HG03196 (cell line): Measurements from ENCODE around the gene MARCHF5.
"Not testable (repeated sequence)": the region's sequence is repeated elsewhere in the genome, so short reads cannot be mapped to it uniquely, and the experiment has no call there.

ENCODE experiments used
- ATAC-seq: cut with Tn5 transposase; IDR thresholded peaks from one replicate; pipeline ENCODE4 v1.9.1; 2021; ENCODE audit not compliant: unreplicated experiment

Gene MARCHF5

DNA sequence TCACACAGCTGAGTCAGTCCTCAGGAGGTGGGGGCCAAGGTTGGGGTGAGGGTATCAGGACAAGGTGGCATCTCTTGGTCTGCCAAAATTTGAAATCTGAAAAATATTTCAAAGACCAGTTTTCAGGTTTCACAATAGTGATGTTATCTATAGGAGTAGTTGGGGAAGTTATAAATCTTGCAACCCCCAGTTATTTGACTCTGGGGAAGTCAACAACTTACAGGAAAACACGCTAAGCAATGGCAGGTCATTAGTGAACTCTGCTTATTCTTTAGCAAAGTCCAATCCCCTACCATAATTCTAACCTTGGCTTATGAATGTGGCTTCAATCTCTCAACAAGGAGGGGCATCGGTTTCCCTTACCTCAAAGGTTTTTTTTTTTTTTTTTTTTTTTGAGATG lies 94.9 kb downstream of the MARCHF5 start:
- no peak for ATAC-seq

DNA sequence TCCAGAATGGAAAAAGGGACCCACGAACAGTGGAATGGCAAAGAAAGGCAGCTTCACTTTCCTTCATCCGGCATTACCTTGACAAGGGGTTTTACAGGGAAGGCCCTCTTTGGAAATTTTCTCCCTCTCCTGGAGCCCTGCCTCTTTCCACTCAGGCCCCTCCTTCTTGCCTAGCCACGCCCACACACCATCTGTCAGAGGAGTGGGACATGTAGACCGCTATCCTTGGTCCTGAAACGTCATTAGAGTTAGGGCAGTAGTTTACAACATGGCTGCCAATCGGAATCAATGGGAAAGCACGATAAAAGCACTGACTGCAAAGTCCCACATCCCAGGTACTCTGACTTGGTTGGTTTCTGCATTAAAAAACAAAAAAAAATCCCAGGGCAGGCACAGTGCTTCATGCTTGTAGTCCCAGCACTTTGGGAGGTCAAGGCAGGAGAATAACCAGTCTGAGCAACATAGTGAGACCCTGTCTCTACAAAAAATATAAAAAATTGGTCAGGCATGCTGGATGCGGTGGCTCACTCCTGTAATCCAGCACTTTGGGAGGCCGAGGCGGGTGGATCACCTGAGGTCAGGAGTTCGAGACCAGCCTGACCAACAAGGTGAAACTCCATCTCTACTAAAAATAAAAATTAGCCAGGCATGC lies 96.4 kb downstream of the MARCHF5 start:
- ATAC-seq = no peak

- ATAC-seq = not testable (repeated sequence)
Measured at GRCh38 chr10:92393173-92393572, 102.2 kb downstream of the MARCHF5 start.

DNA sequence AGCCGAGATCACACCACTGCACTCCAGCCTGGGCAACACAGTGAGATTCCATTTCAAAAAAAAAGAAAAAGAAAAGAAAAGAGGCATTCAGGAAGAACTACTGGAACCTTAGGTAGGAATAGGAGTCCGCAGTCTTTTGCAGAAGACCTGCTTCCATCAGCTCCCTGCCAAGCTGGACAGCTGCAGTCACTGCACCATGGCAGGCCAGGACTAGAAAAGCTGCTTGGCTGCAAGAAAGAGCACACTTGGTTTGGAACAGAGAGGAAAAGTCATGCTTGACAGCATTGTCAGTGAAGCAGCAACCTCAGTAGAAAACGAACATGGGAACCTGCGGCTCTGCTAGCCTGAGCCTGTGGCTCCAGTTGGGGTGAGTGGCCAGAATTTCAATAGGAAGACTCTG lies 104.3 kb downstream of the MARCHF5 start:
- no peak for ATAC-seq

GRCh38 chr10:92402234-92402633 lies 111.3 kb downstream of the MARCHF5 start:
- not testable (repeated sequence) for ATAC-seq
